ENCODE measurements around the gene AURKAIP1. TPM values are rescaled to one million over a fixed set of nuclear protein-coding genes. Genes with fewer than 3 reads are reported as not detected.

Gene AURKAIP1
- total and polyA plus RNA-seq, 2 of the 13 experiments (the other 11 are each of a cell fraction or from before 2014, with no cell fraction given): 69.5 to 175 TPM

DNA sequence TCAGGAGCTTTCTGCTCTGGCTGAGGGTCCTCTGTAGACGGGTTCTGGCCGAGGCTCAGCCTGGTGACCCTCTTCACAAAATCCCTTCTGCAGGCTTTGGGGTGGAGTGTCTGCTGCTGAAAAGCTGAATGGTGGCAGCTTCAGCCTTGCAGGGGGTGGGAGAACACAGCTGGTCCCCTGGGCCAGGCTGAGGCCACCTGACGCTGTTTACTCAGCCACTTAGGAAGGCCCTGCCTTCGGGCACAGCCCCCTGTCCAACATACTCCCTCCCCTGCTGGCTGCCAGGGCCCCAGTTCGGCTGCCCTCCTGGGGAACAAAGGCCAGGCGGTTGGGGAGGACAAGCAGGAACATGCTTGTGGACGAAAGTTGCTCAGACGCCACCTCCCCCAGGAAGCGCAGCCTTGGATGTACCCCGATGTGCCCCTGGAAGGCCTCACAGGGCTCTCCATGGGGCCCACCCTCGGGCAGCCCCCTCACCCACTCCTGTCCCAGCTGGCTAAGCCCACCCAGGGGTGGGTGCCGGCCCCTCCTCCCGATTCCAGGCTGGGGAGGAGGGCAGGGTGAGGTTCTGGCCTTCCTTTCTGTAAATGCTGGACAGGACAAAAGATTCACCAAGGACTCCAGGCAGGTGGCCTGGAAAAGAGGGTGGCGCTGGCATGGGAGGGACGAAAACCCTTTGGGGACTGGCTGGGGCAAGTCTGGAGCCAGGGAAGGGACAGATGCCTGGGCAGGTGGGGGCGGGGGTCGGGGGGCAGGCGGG lies 46.3 kb upstream of the AURKAIP1 start, which contains the start of gene ANKRD65:
Gene ANKRD65, minus strand, starts transcription at position 130 of the 760 bp plus-strand sequence. CDS start 271 bp downstream, outside the sequence.
- in situ Hi-C loops (cut with HindIII; ENCODE audit: extremely low pct_ligation_motif_present, low pct_unique_long_range_greater_than_20kb) (no loop called here), intact Hi-C loops (cut with micrococcal nuclease; ENCODE audit: unreplicated experiment) (no loop called here)
- ATAC-seq: peak; percentile 77
- no peak for TF ChIP-seq SALL2 (CRISPR knock-in tag; IDR thresholded peaks at IDR 0.05)
- no peak for TF ChIP-seq GPN1 (CRISPR knock-in tag; IDR thresholded peaks at IDR 0.05; ENCODE audit: borderline replicate concordance)
- TF ChIP-seq, protein P1, sequence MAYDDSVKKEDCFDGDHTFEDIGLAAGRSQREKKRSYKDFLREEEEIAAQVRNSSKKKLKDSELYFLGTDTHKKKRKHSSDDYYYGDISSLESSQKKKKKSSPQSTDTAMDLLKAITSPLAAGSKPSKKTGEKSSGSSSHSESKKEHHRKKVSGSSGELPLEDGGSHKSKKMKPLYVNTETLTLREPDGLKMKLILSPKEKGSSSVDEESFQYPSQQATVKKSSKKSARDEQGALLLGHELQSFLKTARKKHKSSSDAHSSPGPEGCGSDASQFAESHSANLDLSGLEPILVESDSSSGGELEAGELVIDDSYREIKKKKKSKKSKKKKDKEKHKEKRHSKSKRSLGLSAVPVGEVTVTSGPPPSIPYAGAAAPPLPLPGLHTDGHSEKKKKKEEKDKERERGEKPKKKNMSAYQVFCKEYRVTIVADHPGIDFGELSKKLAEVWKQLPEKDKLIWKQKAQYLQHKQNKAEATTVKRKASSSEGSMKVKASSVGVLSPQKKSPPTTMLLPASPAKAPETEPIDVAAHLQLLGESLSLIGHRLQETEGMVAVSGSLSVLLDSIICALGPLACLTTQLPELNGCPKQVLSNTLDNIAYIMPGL (CRISPR knock-in tag; IDR thresholded peaks at IDR 0.05; ENCODE audit: borderline replicate concordance in 1 of 2, low read depth in 1 of 2): peak in 1 of 2 experiments; percentile 84; a peak in 2 of 4 replicates
- peak; percentile 62 for TF ChIP-seq ZNF331 (CRISPR knock-in tag; IDR thresholded peaks at IDR 0.05)
- peak; percentile 86 for TF ChIP-seq SAP130 (CRISPR knock-in tag; IDR thresholded peaks at IDR 0.05; ENCODE audit: low read depth)
- no peak for TF ChIP-seq SNAPC2 (CRISPR knock-in tag; IDR thresholded peaks at IDR 0.05)
- no peak for TF ChIP-seq ZNF766 (CRISPR knock-in tag; IDR thresholded peaks at IDR 0.05; ENCODE audit: borderline replicate concordance)
- TF ChIP-seq, protein P2, sequence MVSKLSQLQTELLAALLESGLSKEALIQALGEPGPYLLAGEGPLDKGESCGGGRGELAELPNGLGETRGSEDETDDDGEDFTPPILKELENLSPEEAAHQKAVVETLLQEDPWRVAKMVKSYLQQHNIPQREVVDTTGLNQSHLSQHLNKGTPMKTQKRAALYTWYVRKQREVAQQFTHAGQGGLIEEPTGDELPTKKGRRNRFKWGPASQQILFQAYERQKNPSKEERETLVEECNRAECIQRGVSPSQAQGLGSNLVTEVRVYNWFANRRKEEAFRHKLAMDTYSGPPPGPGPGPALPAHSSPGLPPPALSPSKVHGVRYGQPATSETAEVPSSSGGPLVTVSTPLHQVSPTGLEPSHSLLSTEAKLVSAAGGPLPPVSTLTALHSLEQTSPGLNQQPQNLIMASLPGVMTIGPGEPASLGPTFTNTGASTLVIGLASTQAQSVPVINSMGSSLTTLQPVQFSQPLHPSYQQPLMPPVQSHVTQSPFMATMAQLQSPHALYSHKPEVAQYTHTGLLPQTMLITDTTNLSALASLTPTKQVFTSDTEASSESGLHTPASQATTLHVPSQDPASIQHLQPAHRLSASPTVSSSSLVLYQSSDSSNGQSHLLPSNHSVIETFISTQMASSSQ (IDR thresholded peaks at IDR 0.05; ENCODE audit: low read depth): peak; percentile 39; the same call in 1 of the 2 replicates
- TF ChIP-seq, protein P2 (CRISPR knock-in tag; IDR thresholded peaks at IDR 0.05; ENCODE audit: borderline replicate concordance): peak; percentile 30; the same call in 1 of the 2 replicates
- no peak for TF ChIP-seq KDM3A (CRISPR knock-in tag; IDR thresholded peaks at IDR 0.05; ENCODE audit: low read depth)
- TF ChIP-seq ZNF616 (CRISPR knock-in tag; IDR thresholded peaks at IDR 0.05; ENCODE audit: low read depth): 0 out of 2 replicates have a peak, but pooled peaks have one; percentile 41
- TF ChIP-seq, protein P3, sequence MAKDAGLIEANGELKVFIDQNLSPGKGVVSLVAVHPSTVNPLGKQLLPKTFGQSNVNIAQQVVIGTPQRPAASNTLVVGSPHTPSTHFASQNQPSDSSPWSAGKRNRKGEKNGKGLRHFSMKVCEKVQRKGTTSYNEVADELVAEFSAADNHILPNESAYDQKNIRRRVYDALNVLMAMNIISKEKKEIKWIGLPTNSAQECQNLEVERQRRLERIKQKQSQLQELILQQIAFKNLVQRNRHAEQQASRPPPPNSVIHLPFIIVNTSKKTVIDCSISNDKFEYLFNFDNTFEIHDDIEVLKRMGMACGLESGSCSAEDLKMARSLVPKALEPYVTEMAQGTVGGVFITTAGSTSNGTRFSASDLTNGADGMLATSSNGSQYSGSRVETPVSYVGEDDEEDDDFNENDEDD (CRISPR knock-in tag; IDR thresholded peaks at IDR 0.05; ENCODE audit: borderline replicate concordance): peak; percentile 34; the same call in 1 of the 2 replicates
- TF ChIP-seq ZNF709 (CRISPR knock-in tag; IDR thresholded peaks at IDR 0.05): no peak
- TF ChIP-seq, protein P4, sequence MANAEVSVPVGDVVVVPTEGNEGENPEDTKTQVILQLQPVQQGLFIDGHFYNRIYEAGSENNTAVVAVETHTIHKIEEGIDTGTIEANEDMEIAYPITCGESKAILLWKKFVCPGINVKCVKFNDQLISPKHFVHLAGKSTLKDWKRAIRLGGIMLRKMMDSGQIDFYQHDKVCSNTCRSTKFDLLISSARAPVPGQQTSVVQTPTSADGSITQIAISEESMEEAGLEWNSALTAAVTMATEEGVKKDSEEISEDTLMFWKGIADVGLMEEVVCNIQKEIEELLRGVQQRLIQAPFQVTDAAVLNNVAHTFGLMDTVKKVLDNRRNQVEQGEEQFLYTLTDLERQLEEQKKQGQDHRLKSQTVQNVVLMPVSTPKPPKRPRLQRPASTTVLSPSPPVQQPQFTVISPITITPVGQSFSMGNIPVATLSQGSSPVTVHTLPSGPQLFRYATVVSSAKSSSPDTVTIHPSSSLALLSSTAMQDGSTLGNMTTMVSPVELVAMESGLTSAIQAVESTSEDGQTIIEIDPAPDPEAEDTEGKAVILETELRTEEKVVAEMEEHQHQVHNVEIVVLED (CRISPR knock-in tag; IDR thresholded peaks at IDR 0.05; ENCODE audit: borderline replicate concordance): no peak

More for the DNA sequence above, 46.3 kb upstream of the AURKAIP1 start, which contains the start of gene ANKRD65:
- Histone ChIP-seq H3K79me2 (ENCODE audit: insufficient read depth, low read length) (peaks cover 12% of the 10 kb centered on the region), H4K20me1 (ENCODE audit: insufficient read depth, low read length) (no peaks in the 10 kb centered on the region), H3K4me1 (ENCODE audit: insufficient read depth, low read length) (peaks cover 66% of the 10 kb centered on the region), H3K9ac (ENCODE audit: insufficient read depth, low read depth, low read length) (peak within 1 kb of the TSS; percentile 79), H3K27ac (ENCODE audit: extremely low read length, insufficient read depth, low read length) (peak within 1 kb of the TSS; percentile 85), H3K4me2 (ENCODE audit: low read depth, low read length) (peak within 1 kb of the TSS; percentile 97), H3K9me3 (ENCODE audit: low read length) (no peaks in the 10 kb centered on the region), H3K4me3 (replicated peaks in 1 of 3; ENCODE audit: insufficient read depth in 1 of 3, low read depth in 2 of 3, low read length in 3 of 3) (peak within 1 kb of the TSS; percentile 64 to 74 (median 70)), H3K27me3 (ENCODE audit: control insufficient read depth in 1 of 2, insufficient read depth in 2 of 2, low read length in 2 of 2) (no peaks in the 10 kb centered on the region; a peak in 1 of 5 replicates), H2AFZ (ENCODE audit: low read length) (no peak within 1 kb of the TSS), H3K36me3 (replicated peaks in 1 of 2; ENCODE audit: control insufficient read depth in 1 of 2, insufficient read depth in 2 of 2, low read length in 2 of 2) (no peaks in the 10 kb centered on the region)
- ChIA-PET CTCF (ENCODE audit: low intra/inter-chr PET ratio, low total read pairs) (no interaction called here), POLR2A (interaction anchor here (0.8 to 3.5 kb wide), 12 partner anchors 10 to 115 kb away, joined by 3 to 126 read pairs (median 9); partner anchors contain the start of genes ATAD3A, AURKAIP1, CCNL2 and MRPL20)
- peak; percentile 74 for DNase-seq (ENCODE audit: low spot score)
- TSS peak; percentile 71 for BruUV-seq (replicated peaks)
- 19% methylated on average over 8 of the region's 18 CpGs for WGBS (ENCODE audit: low lambda C conversion rate)
- peak; percentile 89 for FAIRE-seq
